GM23338 (cell line): Measurements from ENCODE around the gene PTGS1. TPM values are rescaled to one million over a fixed set of nuclear protein-coding genes. Genes with fewer than 3 reads are reported as not detected.

Source experiments
- ATAC-seq: fragments of 200-7000 bp; cut with Tn5 transposase; 3 replicates; pipeline ENCODE4 v1.9.1; 2020
- DNase-seq: peaks from one replicate; pipeline ENCODE4 v3.0.0-alpha.2; 2015; ENCODE audit warnings: low spot score
- H2AFZ ChIP-seq: fragments of 200-600 bp; sonication (generic); 2 replicates; pipeline ENCODE4 v1.8.0; 2016; ENCODE audit warnings: antibody characterized with exemption, mild to moderate bottlenecking, moderate library complexity
- H3F3A ChIP-seq: fragments of 200-600 bp; sonication (generic); replicated peaks from 2 replicates; pipeline ENCODE4 v1.8.0; 2017; ENCODE audit warnings: antibody characterized with exemption, mixed run types, low read depth
- H3K27ac ChIP-seq: fragments of 200-600 bp; sonication (generic); 2 replicates; pipeline ENCODE4 v1.6.1; 2016; ENCODE audit warnings: low read depth
- H3K27me3 ChIP-seq: fragments of 200-600 bp; sonication (generic); 2 replicates; pipeline ENCODE4 v1.8.0; 2016; ENCODE audit warnings: mild to moderate bottlenecking, mixed run types, moderate library complexity; ENCODE audit not compliant: insufficient read depth
- H3K36me3 ChIP-seq: fragments of 200-600 bp; sonication (generic); 2 replicates; pipeline ENCODE4 v1.8.0; 2016; ENCODE audit warnings: mild to moderate bottlenecking; ENCODE audit not compliant: insufficient read depth
- H3K4me1 ChIP-seq: fragments of 200-600 bp; sonication (generic); 2 replicates; pipeline ENCODE4 v1.8.0; 2016; ENCODE audit warnings: mild to moderate bottlenecking, moderate library complexity; ENCODE audit not compliant: insufficient read depth
- H3K4me2 ChIP-seq: fragments of 200-600 bp; sonication (generic); 2 replicates; pipeline ENCODE4 v1.7.1; 2017; ENCODE audit warnings: mixed run types
- H3K4me3 ChIP-seq: fragments of 200-600 bp; sonication (generic); 2 replicates; pipeline ENCODE4 v1.6.1; 2016; ENCODE audit warnings: mixed run types
- H3K79me2 ChIP-seq: fragments of 200-600 bp; sonication (generic); replicated peaks from 2 replicates; pipeline ENCODE4 v1.8.0; 2017; ENCODE audit warnings: mild to moderate bottlenecking; ENCODE audit not compliant: insufficient read depth
- H3K9me2 ChIP-seq: fragments of 200-600 bp; sonication (generic); 2 replicates; pipeline ENCODE4 v1.8.0; 2017; ENCODE audit not compliant: insufficient read depth
- H4K20me1 ChIP-seq: fragments of 200-600 bp; sonication (generic); replicated peaks from 2 replicates; pipeline ENCODE4 v1.8.0; 2017; ENCODE audit warnings: mild to moderate bottlenecking; ENCODE audit not compliant: insufficient read depth
- H3K27ac Mint-ChIP-seq: 2 replicates; pipeline ENCODE4 v1.8.0; 2020; ENCODE audit warnings: inconsistent platforms, mild to moderate bottlenecking, moderate library complexity, mixed read lengths
- H3K27me3 Mint-ChIP-seq: 3 replicates; pipeline ENCODE4 v1.8.0; 2022; ENCODE audit warnings: low read depth, mild to moderate bottlenecking, moderate library complexity, mixed read lengths, inconsistent platforms; ENCODE audit not compliant: insufficient read depth, poor library complexity
- H3K36me3 Mint-ChIP-seq: 3 replicates; pipeline ENCODE4 v1.8.0; 2021; ENCODE audit warnings: low read depth, mild to moderate bottlenecking, inconsistent platforms, moderate library complexity, mixed read lengths
- H3K4me1 Mint-ChIP-seq: 3 replicates; pipeline ENCODE4 v1.8.0; 2020; ENCODE audit warnings: mild to moderate bottlenecking, inconsistent platforms, mixed read lengths
- H3K4me3 Mint-ChIP-seq: 3 replicates; pipeline ENCODE4 v1.8.0; 2021; ENCODE audit warnings: moderate library complexity, mild to moderate bottlenecking, inconsistent platforms, mixed read lengths
- H3K9me3 Mint-ChIP-seq: 3 replicates; pipeline ENCODE4 v1.8.0; 2020; ENCODE audit warnings: moderate library complexity, mild to moderate bottlenecking, inconsistent platforms, mixed read lengths
- CREB1 ChIP-seq: fragments of 250-450 bp; sonication (Bioruptor Pico); IDR thresholded peaks from 2 replicates; pipeline ENCODE4 v1.5.0; 2020; ENCODE audit warnings: low read depth, mild to moderate bottlenecking, moderate library complexity
- EZH2 ChIP-seq: fragments of 200-600 bp; sonication (generic); IDR thresholded peaks from one replicate; pipeline ENCODE4 v1.8.0; 2017; ENCODE audit warnings: antibody characterized with exemption, mild to moderate bottlenecking, low read depth; ENCODE audit not compliant: unreplicated experiment
- EZH2phosphoT487 ChIP-seq: fragments of 200-600 bp; sonication (generic); IDR thresholded peaks from one replicate; pipeline ENCODE4 v1.8.1; 2018; ENCODE audit warnings: antibody characterized with exemption; ENCODE audit not compliant: unreplicated experiment
- JUNB ChIP-seq: IDR thresholded peaks from one replicate; pipeline ENCODE4 v1.6.1; 2016; ENCODE audit warnings: antibody characterized with exemption; ENCODE audit not compliant: unreplicated experiment
- NANOG ChIP-seq: IDR thresholded peaks from 2 replicates; pipeline ENCODE4 v1.6.1; 2016; ENCODE audit warnings: antibody characterized with exemption, borderline replicate concordance
- POLR2AphosphoS5 ChIP-seq: IDR thresholded peaks from 2 replicates; pipeline ENCODE4 v1.6.1; 2016; ENCODE audit warnings: antibody characterized with exemption, low read depth
- STAT1 ChIP-seq: IDR thresholded peaks from one replicate; pipeline ENCODE4 v1.6.1; 2016; ENCODE audit warnings: antibody characterized with exemption; ENCODE audit not compliant: unreplicated experiment
- ZNF114 ChIP-seq: fragments of 250-450 bp; sonication (Bioruptor Pico); IDR thresholded peaks from 2 replicates; pipeline ENCODE4 v1.5.0; 2020; ENCODE audit warnings: mild to moderate bottlenecking, moderate library complexity
- ZNF331 ChIP-seq: fragments of 250-450 bp; sonication (Bioruptor Pico); IDR thresholded peaks from 2 replicates; pipeline ENCODE4 v1.5.0; 2020; ENCODE audit warnings: low read depth, mild to moderate bottlenecking, moderate library complexity
- polyA plus RNA-seq: library from polyadenylated mRNA; unstranded; fragments of >200 nt; fragmentation: Nextera tagmentation; extraction: Ambion mirVana; gene quantifications from 2 replicates; pipeline ENCODE4 v1.2.1, GENCODE V29; 2016
- total RNA-seq: library from RNA; depleted of rRNA; stranded (reverse); fragments of >200 nt; shearing (Covaris generic); gene quantifications from 2 replicates; pipeline ENCODE4 v1.2.3, GENCODE V29; 2014
- TF ChIP-seq, protein P1 (sequence below): IDR thresholded peaks from one replicate; pipeline ENCODE4 v1.6.1; 2018; ENCODE audit warnings: antibody characterized with exemption; ENCODE audit not compliant: unreplicated experiment
- TF ChIP-seq, protein P2 (sequence below): IDR thresholded peaks from 2 replicates; pipeline ENCODE4 v1.6.1; 2016; ENCODE audit warnings: antibody characterized with exemption
- TF ChIP-seq, protein P3 (sequence below), 2 experiments: fragments of 200-600 bp in 1 of 2; sonication (generic) in 1 of 2; conservative IDR thresholded peaks; 2 replicates each; pipeline versions ENCODE4 v1.5.1 to v1.6.1; 2016 to 2017; ENCODE audit warnings: antibody characterized with exemption in 2 of 2, low read depth in 2 of 2, mild to moderate bottlenecking in 2 of 2, moderate library complexity in 1 of 2

PTGS1 gene
- total and polyA plus RNA-seq, 2 experiments from 2014 or later: 0.48 to 1.3 TPM

DNA sequence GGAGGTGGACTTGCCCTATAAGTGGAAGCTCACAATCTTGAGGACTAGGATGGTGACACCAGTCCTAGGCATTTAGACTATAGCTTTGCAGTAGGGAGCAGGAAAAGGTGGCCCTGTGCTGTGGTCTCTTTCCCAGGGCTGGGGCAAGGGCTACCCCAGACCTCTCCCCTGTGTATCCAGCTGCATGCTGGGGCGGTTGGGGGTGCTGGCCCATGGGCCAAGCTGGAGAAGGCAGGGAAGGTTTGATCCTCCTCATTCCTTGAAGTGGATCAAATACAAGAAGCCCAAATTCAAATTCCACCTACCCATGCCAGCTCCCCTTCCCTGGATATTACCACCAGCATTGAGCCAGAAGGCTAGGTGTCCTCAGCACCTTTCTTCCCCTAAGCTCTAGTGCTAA, 2.2 kb upstream of the PTGS1 start:
- H3K9me2 ChIP-seq: no peaks in the 10 kb centered on the region
- no peak overlapping the region for H3K27ac ChIP-seq
- peaks cover 22% of the 10 kb centered on the region for H3K4me1 ChIP-seq
- H3F3A ChIP-seq: no peaks in the 10 kb centered on the region
- peaks cover 47% of the 10 kb centered on the region for H3K27me3 ChIP-seq
- no peaks in the 10 kb centered on the region for H3K79me2 ChIP-seq
- no peak overlapping the region for H3K4me2 ChIP-seq
- no peaks in the 10 kb centered on the region; the same call in 2 of the 3 replicates for H3K36me3 Mint-ChIP-seq
- no peak for DNase-seq
- 0 out of 2 replicates have a peak, but pooled peaks cover 4% of the 10 kb centered on the region for H4K20me1 ChIP-seq
- no peak for ATAC-seq
- TF ChIP-seq, protein P1, sequence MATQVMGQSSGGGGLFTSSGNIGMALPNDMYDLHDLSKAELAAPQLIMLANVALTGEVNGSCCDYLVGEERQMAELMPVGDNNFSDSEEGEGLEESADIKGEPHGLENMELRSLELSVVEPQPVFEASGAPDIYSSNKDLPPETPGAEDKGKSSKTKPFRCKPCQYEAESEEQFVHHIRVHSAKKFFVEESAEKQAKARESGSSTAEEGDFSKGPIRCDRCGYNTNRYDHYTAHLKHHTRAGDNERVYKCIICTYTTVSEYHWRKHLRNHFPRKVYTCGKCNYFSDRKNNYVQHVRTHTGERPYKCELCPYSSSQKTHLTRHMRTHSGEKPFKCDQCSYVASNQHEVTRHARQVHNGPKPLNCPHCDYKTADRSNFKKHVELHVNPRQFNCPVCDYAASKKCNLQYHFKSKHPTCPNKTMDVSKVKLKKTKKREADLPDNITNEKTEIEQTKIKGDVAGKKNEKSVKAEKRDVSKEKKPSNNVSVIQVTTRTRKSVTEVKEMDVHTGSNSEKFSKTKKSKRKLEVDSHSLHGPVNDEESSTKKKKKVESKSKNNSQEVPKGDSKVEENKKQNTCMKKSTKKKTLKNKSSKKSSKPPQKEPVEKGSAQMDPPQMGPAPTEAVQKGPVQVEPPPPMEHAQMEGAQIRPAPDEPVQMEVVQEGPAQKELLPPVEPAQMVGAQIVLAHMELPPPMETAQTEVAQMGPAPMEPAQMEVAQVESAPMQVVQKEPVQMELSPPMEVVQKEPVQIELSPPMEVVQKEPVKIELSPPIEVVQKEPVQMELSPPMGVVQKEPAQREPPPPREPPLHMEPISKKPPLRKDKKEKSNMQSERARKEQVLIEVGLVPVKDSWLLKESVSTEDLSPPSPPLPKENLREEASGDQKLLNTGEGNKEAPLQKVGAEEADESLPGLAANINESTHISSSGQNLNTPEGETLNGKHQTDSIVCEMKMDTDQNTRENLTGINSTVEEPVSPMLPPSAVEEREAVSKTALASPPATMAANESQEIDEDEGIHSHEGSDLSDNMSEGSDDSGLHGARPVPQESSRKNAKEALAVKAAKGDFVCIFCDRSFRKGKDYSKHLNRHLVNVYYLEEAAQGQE: no peak
- TF ChIP-seq POLR2AphosphoS5 (no peak), JUNB (no peak), NANOG (no peak), CREB1 (CRISPR knock-in tag) (no peak)
- H3K4me1 Mint-ChIP-seq: peaks cover 14% of the 10 kb centered on the region
- peaks cover 2% of the 10 kb centered on the region; the same call in 1 of the 3 replicates for H3K9me3 Mint-ChIP-seq
- no peak overlapping the region for H3K27ac Mint-ChIP-seq
- H2AFZ ChIP-seq: no peak overlapping the region
- peaks cover 33% of the 10 kb centered on the region for H3K27me3 Mint-ChIP-seq
- H3K4me3 Mint-ChIP-seq: no peak overlapping the region
- H3K36me3 ChIP-seq: no peaks in the 10 kb centered on the region
- H3K4me3 ChIP-seq: no peak overlapping the region

DNA sequence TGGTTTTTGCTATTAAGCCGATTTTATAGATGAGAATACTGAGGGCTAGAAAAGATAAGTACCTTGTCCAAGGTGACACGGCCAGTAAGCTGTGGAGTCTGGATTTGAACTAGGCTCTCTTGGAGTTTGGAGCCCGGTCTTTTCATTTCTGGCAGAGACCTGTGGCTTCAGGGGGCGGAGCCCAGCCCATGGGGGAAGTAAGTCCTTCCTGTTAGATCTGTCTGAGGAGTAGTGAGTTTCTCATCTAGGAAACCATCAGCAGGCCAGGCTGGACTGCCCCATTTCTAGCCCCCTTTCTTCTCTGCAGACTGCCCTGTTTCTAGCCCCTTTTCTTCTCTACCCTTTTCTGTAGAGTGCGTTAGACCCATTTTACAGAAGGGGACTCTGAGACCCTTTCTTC, 521 bp upstream of the PTGS1 start:
- Histone ChIP-seq H3K4me3 (peak overlapping the region; percentile 75), H3K27ac (no peak overlapping the region), H3K4me2 (peak overlapping the region; percentile 94), H3F3A (no peaks in the 10 kb centered on the region), H3K27me3 (peaks cover 61% of the 10 kb centered on the region), H2AFZ (no peak overlapping the region), H3K9me2 (no peaks in the 10 kb centered on the region), H4K20me1 (0 out of 2 replicates have a peak, but pooled peaks cover 4% of the 10 kb centered on the region), H3K4me1 (peaks cover 29% of the 10 kb centered on the region), H3K36me3 (no peaks in the 10 kb centered on the region), H3K79me2 (no peaks in the 10 kb centered on the region)
- no peaks in the 10 kb centered on the region; the same call in 2 of the 3 replicates for H3K36me3 Mint-ChIP-seq
- no peak overlapping the region for H3K27ac Mint-ChIP-seq
- H3K9me3 Mint-ChIP-seq: peaks cover 2% of the 10 kb centered on the region; the same call in 1 of the 3 replicates
- TF ChIP-seq ZNF114 (CRISPR knock-in tag) (no peak), CREB1 (CRISPR knock-in tag) (no peak), ZNF331 (CRISPR knock-in tag) (no peak), JUNB (no peak), NANOG (no peak), EZH2phosphoT487 (no peak), STAT1 (no peak), EZH2 (no peak)
- TF ChIP-seq, protein P1: no peak
- TF ChIP-seq, protein P2, sequence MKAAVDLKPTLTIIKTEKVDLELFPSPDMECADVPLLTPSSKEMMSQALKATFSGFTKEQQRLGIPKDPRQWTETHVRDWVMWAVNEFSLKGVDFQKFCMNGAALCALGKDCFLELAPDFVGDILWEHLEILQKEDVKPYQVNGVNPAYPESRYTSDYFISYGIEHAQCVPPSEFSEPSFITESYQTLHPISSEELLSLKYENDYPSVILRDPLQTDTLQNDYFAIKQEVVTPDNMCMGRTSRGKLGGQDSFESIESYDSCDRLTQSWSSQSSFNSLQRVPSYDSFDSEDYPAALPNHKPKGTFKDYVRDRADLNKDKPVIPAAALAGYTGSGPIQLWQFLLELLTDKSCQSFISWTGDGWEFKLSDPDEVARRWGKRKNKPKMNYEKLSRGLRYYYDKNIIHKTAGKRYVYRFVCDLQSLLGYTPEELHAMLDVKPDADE: no peak
- TF ChIP-seq, protein P3, sequence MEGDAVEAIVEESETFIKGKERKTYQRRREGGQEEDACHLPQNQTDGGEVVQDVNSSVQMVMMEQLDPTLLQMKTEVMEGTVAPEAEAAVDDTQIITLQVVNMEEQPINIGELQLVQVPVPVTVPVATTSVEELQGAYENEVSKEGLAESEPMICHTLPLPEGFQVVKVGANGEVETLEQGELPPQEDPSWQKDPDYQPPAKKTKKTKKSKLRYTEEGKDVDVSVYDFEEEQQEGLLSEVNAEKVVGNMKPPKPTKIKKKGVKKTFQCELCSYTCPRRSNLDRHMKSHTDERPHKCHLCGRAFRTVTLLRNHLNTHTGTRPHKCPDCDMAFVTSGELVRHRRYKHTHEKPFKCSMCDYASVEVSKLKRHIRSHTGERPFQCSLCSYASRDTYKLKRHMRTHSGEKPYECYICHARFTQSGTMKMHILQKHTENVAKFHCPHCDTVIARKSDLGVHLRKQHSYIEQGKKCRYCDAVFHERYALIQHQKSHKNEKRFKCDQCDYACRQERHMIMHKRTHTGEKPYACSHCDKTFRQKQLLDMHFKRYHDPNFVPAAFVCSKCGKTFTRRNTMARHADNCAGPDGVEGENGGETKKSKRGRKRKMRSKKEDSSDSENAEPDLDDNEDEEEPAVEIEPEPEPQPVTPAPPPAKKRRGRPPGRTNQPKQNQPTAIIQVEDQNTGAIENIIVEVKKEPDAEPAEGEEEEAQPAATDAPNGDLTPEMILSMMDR (conservative IDR thresholded peaks at IDR 0.05; ENCODE audit: low read depth in 2 of 2): no peak
- H3K4me3 Mint-ChIP-seq: peak overlapping the region; percentile 70
- peaks cover 24% of the 10 kb centered on the region for H3K4me1 Mint-ChIP-seq
- ATAC-seq (no peak), DNase-seq (no peak)
- peaks cover 43% of the 10 kb centered on the region for H3K27me3 Mint-ChIP-seq
